Measurements from ENCODE around the gene ALCAM. TPM values are rescaled to one million over a fixed set of nuclear protein-coding genes. Genes with fewer than 3 reads are reported as not detected.
A peak's percentile ranks its signal among the peaks of the same experiment; 100 is the strongest.

Gene ALCAM
- total RNA-seq, 1 donor from 2014 or later, result 294 TPM

DNA sequence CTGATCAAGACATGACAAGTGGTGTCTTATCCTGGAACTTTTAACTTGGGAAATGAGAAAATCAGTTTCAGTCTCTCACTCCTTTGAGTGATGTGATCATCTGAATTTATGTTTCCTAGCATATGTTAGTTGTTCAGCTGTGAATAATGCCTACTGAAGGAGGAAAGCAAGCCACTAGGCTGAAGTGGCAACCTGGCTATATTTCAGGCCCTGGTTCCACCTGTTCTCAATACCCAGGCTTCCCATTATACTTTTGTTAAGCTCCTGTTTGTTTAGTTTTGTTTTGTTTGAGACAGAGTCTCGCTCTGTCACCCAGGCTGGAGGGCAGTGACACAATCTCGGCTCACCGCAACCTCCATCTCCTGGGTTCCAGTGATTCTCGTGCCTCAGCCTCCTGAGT is 243.8 kb downstream of the ALCAM start:
- TF ChIP-seq, protein P1, sequence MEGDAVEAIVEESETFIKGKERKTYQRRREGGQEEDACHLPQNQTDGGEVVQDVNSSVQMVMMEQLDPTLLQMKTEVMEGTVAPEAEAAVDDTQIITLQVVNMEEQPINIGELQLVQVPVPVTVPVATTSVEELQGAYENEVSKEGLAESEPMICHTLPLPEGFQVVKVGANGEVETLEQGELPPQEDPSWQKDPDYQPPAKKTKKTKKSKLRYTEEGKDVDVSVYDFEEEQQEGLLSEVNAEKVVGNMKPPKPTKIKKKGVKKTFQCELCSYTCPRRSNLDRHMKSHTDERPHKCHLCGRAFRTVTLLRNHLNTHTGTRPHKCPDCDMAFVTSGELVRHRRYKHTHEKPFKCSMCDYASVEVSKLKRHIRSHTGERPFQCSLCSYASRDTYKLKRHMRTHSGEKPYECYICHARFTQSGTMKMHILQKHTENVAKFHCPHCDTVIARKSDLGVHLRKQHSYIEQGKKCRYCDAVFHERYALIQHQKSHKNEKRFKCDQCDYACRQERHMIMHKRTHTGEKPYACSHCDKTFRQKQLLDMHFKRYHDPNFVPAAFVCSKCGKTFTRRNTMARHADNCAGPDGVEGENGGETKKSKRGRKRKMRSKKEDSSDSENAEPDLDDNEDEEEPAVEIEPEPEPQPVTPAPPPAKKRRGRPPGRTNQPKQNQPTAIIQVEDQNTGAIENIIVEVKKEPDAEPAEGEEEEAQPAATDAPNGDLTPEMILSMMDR (IDR thresholded peaks at IDR 0.05; ENCODE audit: insufficient read depth, low read length, severe bottlenecking), result no peak

DNA sequence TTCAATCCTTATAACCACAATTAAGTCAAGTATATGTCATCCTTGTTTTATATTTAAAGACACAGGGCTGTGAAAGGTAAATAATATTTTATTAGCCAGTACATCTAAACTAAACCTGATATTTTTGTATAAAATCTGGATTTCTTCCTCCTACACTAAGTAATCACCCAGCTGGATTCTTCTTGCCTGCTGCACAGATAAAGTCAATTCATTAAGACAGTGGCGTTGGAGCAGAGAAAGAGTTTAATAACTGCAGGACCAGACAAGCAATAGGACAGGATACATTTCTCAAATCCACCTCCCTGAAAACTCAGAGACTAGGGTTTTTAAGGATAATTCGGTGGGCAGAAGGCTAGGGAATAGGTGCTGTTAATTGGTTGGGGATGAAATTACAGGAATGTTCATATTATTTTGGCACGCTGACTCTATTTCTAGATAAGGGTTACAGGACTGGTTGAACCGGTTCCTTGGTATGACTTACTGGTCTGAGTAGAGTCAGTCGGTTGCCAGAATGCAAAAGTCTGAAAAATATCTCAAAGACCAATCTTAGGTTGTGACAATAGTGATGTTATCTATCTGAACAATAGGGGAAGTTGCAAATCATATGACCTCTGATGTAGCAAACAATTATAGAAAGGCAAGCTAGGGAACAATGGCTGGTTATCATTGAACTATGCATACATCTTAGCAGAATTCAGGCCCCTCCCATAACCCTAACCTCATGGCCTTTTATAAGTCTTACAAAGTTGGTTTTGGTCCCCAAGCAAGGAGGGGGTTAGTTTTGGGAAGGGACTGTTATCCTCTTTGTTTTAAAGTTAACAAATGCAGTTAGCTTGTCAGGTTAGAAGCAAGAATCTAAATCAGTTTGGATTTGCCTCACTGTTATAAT is 244.8 kb downstream of the ALCAM start:
- TF ChIP-seq, protein P1 (IDR thresholded peaks at IDR 0.05; ENCODE audit: insufficient read depth, low read length, severe bottlenecking), result no peak
- peak; percentile 87 for DNase-seq (ENCODE audit: low read depth)
- no peaks in the 10 kb centered on the region for H3K36me3 ChIP-seq (ENCODE audit: control insufficient read depth, insufficient read depth, low read length)
- no peak for FAIRE-seq
- H3K4me3 ChIP-seq (ENCODE audit: low read depth, low read length), result no peak overlapping the region
- H3K27me3 ChIP-seq (ENCODE audit: control insufficient read depth, insufficient read depth, low read length), result no peaks in the 10 kb centered on the region

More for the DNA sequence above, 243.8 kb downstream of the ALCAM start:
- H3K27me3 ChIP-seq (ENCODE audit: control insufficient read depth, insufficient read depth, low read length), result no peaks in the 10 kb centered on the region
- no peak overlapping the region for H3K4me3 ChIP-seq (ENCODE audit: low read depth, low read length)
- no peaks in the 10 kb centered on the region for H3K36me3 ChIP-seq (ENCODE audit: control insufficient read depth, insufficient read depth, low read length)
- DNase-seq (ENCODE audit: low read depth) (no peak), FAIRE-seq (no peak)

DNA sequence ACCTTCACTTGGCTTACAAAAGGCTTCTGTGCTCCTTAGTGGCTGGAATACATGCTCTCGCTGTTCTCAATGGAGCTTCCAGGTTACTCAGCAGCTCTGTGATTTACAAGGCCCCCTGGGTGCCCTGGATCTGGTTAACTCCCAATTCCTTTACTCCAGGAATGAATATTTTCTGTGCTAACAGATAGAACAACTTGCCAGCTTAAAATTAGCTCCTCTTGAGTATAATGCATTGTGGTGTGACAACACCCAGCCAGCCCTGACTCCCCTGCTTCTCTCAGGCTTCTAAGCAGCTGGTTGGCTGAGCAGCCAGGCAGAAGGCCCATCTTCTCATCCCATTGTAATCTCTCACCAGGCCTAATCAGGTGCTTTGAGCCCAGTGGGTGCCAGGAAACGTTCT is 246.4 kb downstream of the ALCAM start:
- DNase-seq (ENCODE audit: low read depth) (no peak), FAIRE-seq (no peak)
- Histone ChIP-seq H3K4me3 (ENCODE audit: low read depth, low read length) (no peak overlapping the region), H3K27me3 (ENCODE audit: control insufficient read depth, insufficient read depth, low read length) (no peaks in the 10 kb centered on the region), H3K36me3 (ENCODE audit: control insufficient read depth, insufficient read depth, low read length) (no peaks in the 10 kb centered on the region)
- TF ChIP-seq, protein P1 (IDR thresholded peaks at IDR 0.05; ENCODE audit: insufficient read depth, low read length, severe bottlenecking), result no peak

DNA sequence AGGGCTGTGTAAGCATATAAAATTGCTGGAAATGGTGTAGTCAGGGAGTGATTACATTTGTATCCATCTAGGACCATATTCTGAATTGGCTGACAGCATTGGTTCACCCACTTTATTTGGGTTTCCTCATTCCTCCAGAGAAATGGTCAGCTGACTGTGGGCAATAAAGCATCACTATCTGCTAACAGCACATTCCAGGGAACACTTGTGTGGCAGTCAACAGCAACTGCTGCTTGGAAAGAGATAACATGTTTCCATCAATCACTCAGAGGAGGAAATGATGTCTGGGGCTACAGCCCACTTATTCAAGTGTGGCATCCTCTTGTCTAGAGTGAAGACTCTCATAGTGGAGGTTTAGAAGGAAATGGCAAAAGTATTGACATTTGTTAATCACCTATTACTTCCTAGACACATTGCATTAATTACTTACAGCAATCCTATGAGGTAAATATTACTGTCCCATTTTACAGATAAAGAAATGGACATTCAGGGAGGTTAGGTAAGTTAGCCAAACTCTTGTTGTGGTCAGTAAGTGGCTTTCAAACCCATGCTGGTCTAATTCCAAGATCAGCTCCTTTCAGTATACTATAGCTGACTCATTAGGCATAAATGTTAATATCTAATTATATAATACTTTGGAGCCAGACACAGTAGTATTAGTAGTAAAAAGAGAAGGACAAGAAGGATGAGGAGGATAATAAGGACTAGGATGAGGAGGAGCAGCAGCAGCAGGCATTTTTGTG is 247.8 kb downstream of the ALCAM start:
- TF ChIP-seq, protein P1 (IDR thresholded peaks at IDR 0.05; ENCODE audit: insufficient read depth, low read length, severe bottlenecking), result no peak
- Histone ChIP-seq H3K27me3 (ENCODE audit: control insufficient read depth, insufficient read depth, low read length) (no peaks in the 10 kb centered on the region), H3K36me3 (ENCODE audit: control insufficient read depth, insufficient read depth, low read length) (no peaks in the 10 kb centered on the region), H3K4me3 (ENCODE audit: low read depth, low read length) (no peak overlapping the region)
- FAIRE-seq (no peak), DNase-seq (ENCODE audit: low read depth) (no peak)

DNA sequence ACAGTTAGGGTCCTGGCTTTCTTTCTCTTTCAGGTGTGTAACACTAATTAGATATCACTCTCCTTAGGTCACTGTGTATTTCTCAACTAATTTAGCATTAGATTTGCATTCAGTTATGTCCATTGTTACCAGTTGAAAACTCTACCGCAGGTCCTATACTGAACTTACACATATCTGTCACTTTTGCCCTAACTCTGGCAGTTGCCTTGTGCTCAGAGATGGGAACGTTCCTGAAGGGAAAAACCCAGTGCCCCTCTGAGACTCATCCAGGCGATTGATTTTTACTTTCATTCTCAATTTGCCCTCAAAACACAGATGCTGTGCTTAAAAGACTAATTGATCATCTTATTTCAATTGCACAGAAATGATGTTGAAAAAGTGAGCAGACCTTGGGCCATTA is 249.1 kb downstream of the ALCAM start:
- Histone ChIP-seq H3K4me3 (ENCODE audit: low read depth, low read length) (no peak overlapping the region), H3K36me3 (ENCODE audit: control insufficient read depth, insufficient read depth, low read length) (no peaks in the 10 kb centered on the region), H3K27me3 (ENCODE audit: control insufficient read depth, insufficient read depth, low read length) (no peaks in the 10 kb centered on the region)
- FAIRE-seq, result no peak
- TF ChIP-seq, protein P1 (IDR thresholded peaks at IDR 0.05; ENCODE audit: insufficient read depth, low read length, severe bottlenecking), result no peak
- no peak for DNase-seq (ENCODE audit: low read depth)

Data from bronchial epithelial cell (primary cell).